B cell (primary cell): ENCODE data around the gene HEPN1. TPM values are rescaled to one million over a fixed set of nuclear protein-coding genes. Genes with fewer than 3 reads are reported as not detected.
"Not testable (repeated sequence)": the region's sequence is repeated elsewhere in the genome, so short reads cannot be mapped to it uniquely, and the experiment has no call there.

Experiments
- ATAC-seq: fragments of 200-7000 bp; cut with Tn5 transposase; one replicate; pipeline ENCODE4 v1.10.0; 2021; ENCODE audit warnings: low read depth, mild to moderate bottlenecking, moderate number of reproducible peaks, moderate library complexity
- CTCF ChIA-PET: fragments of 350-600 bp; sonication (Branson Sonifier 250); formaldehyde crosslinking; loops from one replicate; lab custom pipeline; 2021; ENCODE audit warnings: antibody characterized with exemption, inconsistent platforms; lab: Charles Lee
- POLR2A ChIA-PET: fragments of 350-600 bp; sonication (Branson Sonifier 250); formaldehyde crosslinking; loops from one replicate; lab custom pipeline; 2021; ENCODE audit warnings: antibody characterized with exemption; lab: Charles Lee
- DNase-seq: peaks from one replicate; pipeline ENCODE4 v3.0.0; 2013
- H2AFZ ChIP-seq: 2 replicates; pipeline ENCODE4 v1.6.1; 2012; ENCODE audit warnings: mild to moderate bottlenecking, low read depth, low read length; ENCODE audit not compliant: insufficient read depth, poor library complexity, severe bottlenecking
- H3K27ac ChIP-seq, 2 donors: 1 replicate in 1 of 2; 2 replicates in 1 of 2; pipeline ENCODE4 v1.5.1; 2012 to 2013; ENCODE audit warnings: low read length in 2 of 2, mild to moderate bottlenecking in 2 of 2, moderate library complexity in 1 of 2
- H3K27me3 ChIP-seq, 4 experiments: fragments of 200-600 bp in 1 of 4; sonication (generic) in 1 of 4; replicated peaks in 1 of 4; 1 replicate in 2 of 4; 2 replicates in 2 of 4; pipeline versions ENCODE4 v1.6.1 to v1.7.0; 2013 to 2016; ENCODE audit warnings: low read length in 3 of 4, mild to moderate bottlenecking in 2 of 4, mixed read lengths in 1 of 4, moderate library complexity in 1 of 4; ENCODE audit not compliant: insufficient read depth in 4 of 4, control insufficient read depth in 3 of 4; ENCODE audit errors: control extremely low read depth in 1 of 4
- H3K36me3 ChIP-seq, 2 experiments: replicated peaks in 1 of 2; 1 replicate in 1 of 2; 2 replicates in 1 of 2; pipeline versions ENCODE4 v1.6.1 to v1.7.1; 2013; ENCODE audit warnings: low read length in 1 of 2; ENCODE audit not compliant: insufficient read depth in 2 of 2, control insufficient read depth in 1 of 2; ENCODE audit errors: control extremely low read depth in 1 of 2, extremely low read depth in 1 of 2
- H3K4me1 ChIP-seq, 2 donors: fragments of 200-600 bp in 1 of 2; sonication (generic) in 1 of 2; 1 replicate in 1 of 2; 2 replicates in 1 of 2; pipeline versions ENCODE4 v1.5.1 to v1.6.1; 2013 to 2017; ENCODE audit warnings: low read length in 2 of 2; ENCODE audit not compliant: control insufficient read depth in 2 of 2, insufficient read depth in 2 of 2
- H3K4me2 ChIP-seq: replicated peaks from 2 replicates; pipeline ENCODE3; 2012; ENCODE audit warnings: mild to moderate bottlenecking, low read depth, low read length; ENCODE audit not compliant: poor library complexity, severe bottlenecking
- H3K4me3 ChIP-seq, 5 experiments: fragments of 200-600 bp in 1 of 5; sonication (generic) in 1 of 5; 1 replicate in 3 of 5; 2 replicates in 2 of 5; pipeline versions ENCODE4 v1.5.1 to v1.7.0; 2011 to 2016; ENCODE audit warnings: low read length in 4 of 5, mild to moderate bottlenecking in 4 of 5, low read depth in 2 of 5, control low read depth in 1 of 5, moderate library complexity in 1 of 5; ENCODE audit not compliant: insufficient read depth in 1 of 5; ENCODE audit errors: control extremely low read depth in 1 of 5, extremely low read depth in 1 of 5
- H3K79me2 ChIP-seq: fragments of 200-600 bp; sonication (generic); one replicate; pipeline ENCODE4 v1.6.0; 2016; ENCODE audit warnings: low read length; ENCODE audit not compliant: control insufficient read depth, insufficient read depth
- H3K9ac ChIP-seq: fragments of 200-600 bp; sonication (generic); 2 replicates; pipeline ENCODE4 v1.6.1; 2017; ENCODE audit warnings: mild to moderate bottlenecking, low read length, moderate library complexity
- H3K9me3 ChIP-seq, 3 donors: one replicate each; pipeline versions ENCODE4 v1.6.1 to v1.7.1; 2013; ENCODE audit warnings: low read length in 2 of 3; ENCODE audit not compliant: control insufficient read depth in 2 of 3, insufficient read depth in 1 of 3; ENCODE audit errors: control extremely low read depth in 1 of 3
- H4K20me1 ChIP-seq: 2 replicates; pipeline ENCODE4 v1.6.0; 2012; ENCODE audit warnings: mild to moderate bottlenecking, low read length; ENCODE audit not compliant: insufficient read depth, control insufficient read depth, poor library complexity, severe bottlenecking
- H3K27ac Mint-ChIP-seq: one replicate; pipeline ENCODE4 v1.8.0; 2021; ENCODE audit warnings: mixed read lengths
- H3K27me3 Mint-ChIP-seq: one replicate; pipeline ENCODE4 v1.8.0; 2021; ENCODE audit warnings: mixed read lengths
- H3K4me1 Mint-ChIP-seq: one replicate; pipeline ENCODE4 v1.8.0; 2021; ENCODE audit warnings: mixed read lengths
- H3K4me3 Mint-ChIP-seq: one replicate; pipeline ENCODE4 v1.8.0; 2021; ENCODE audit warnings: mixed read lengths
- H3K9me3 Mint-ChIP-seq: one replicate; pipeline ENCODE4 v1.8.0; 2022; ENCODE audit warnings: mixed read lengths; ENCODE audit not compliant: insufficient read depth
- CTCF ChIP-seq: fragments of 200-600 bp; IDR thresholded peaks from one replicate; pipeline ENCODE4 v1.8.0; 2022; ENCODE audit warnings: antibody characterized with exemption, mild to moderate bottlenecking
- EZH2 ChIP-seq: IDR thresholded peaks from 2 replicates; pipeline ENCODE4 v1.6.1; 2012; ENCODE audit warnings: borderline replicate concordance, low read depth, mild to moderate bottlenecking, moderate library complexity, low read length; ENCODE audit not compliant: insufficient read depth, poor library complexity, severe bottlenecking
- WGBS: methylation state at CpG from one replicate; pipeline ENCODE4 v1.1.5; 2013; ENCODE audit warnings: missing lambda C conversion rate; ENCODE audit not compliant: insufficient coverage; 5-methylcytosine and 5-hydroxymethylcytosine counted together
- intact Hi-C: fragments of 100-400 bp; cut with micrococcal nuclease; formaldehyde crosslinking; loops from one replicate; pipeline ENCODE4 v1.10.0; 2022
- polyA plus RNA-seq: library from polyadenylated mRNA; depleted of rRNA; stranded (reverse); fragments of >200 nt; gene quantifications from 2 replicates; pipeline ENCODE4 v1.2.3, GENCODE V29; 2012
- total RNA-seq, 2 donors: library from RNA; stranded (reverse); fragments of 120-200 nt in 1 of 2; gene quantifications; 1 replicate in 1 of 2; 2 replicates in 1 of 2; pipeline versions ENCODE4 v1.2.3 to v1.2.4, GENCODE V29; 2013 to 2022

The HEPN1 gene
- total and polyA plus RNA-seq, 2 donors (not counting 1 experiment from before 2014, with no cell fraction given), result not detected

DNA sequence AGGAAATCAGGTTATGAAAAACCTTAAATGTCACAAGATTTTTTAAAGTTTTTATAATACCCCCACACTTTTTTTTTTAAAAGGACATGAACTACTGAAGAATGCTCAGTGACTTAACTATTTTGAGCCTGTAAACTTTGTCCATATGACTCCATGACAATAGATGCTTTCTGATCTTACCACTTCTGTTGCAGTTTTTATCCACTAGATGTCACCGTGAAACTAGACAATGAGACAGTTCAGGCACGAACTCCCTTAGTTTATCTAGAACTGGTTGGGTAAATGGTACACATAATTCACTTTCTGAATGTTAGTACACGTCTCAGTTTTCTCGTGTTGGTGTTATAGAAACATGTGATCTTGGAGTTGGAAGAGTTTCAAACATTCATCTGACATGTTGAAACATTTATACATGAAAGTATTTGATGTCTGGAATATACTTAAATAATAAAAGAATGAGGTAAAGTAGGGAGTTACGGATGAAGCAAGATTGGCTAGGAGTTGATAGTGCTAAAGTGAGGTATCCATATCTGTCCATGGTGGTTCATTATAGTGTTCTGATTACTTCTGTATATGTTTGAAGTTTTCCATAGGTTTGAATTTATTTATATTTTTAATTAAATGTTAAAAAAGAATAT is 43.0 kb downstream of the HEPN1 start:
- Histone ChIP-seq H2AFZ (no peak overlapping the region), H3K9me3 (no peaks in the 10 kb centered on the region), H3K9ac (no peak overlapping the region), H3K79me2 (no peaks in the 10 kb centered on the region), H3K27me3 (no peaks in the 10 kb centered on the region), H3K36me3 (no peaks in the 10 kb centered on the region), H4K20me1 (no peaks in the 10 kb centered on the region), H3K4me3 (no peak overlapping the region), H3K4me1 (no peaks in the 10 kb centered on the region), H3K27ac (no peak overlapping the region), H3K4me2 (no peak overlapping the region)
- no peak overlapping the region for H3K27ac Mint-ChIP-seq
- TF ChIP-seq CTCF (peak; percentile 82), EZH2 (no peak)
- ATAC-seq (peak; percentile 88), DNase-seq (peak; percentile 80)
- no CpG with 5 or more reads among the region's 5 CpGs for WGBS
- POLR2A ChIA-PET, result no interaction called here
- H3K4me1 Mint-ChIP-seq, result no peaks in the 10 kb centered on the region
- no peak overlapping the region for H3K4me3 Mint-ChIP-seq
- no peaks in the 10 kb centered on the region for H3K9me3 Mint-ChIP-seq
- CTCF ChIA-PET, result interaction anchor here (3.4 to 6.0 kb wide), 3 partner anchors 163 to 181 kb away, joined by 15 to 82 read pairs (median 19); no protein-coding TSS in a partner anchor
- intact Hi-C loops, result loop anchor here (1.0 to 2.0 kb wide), 4 partner anchors 162 to 913 kb away; no protein-coding TSS in a partner anchor
- H3K27me3 Mint-ChIP-seq, result no peaks in the 10 kb centered on the region

DNA sequence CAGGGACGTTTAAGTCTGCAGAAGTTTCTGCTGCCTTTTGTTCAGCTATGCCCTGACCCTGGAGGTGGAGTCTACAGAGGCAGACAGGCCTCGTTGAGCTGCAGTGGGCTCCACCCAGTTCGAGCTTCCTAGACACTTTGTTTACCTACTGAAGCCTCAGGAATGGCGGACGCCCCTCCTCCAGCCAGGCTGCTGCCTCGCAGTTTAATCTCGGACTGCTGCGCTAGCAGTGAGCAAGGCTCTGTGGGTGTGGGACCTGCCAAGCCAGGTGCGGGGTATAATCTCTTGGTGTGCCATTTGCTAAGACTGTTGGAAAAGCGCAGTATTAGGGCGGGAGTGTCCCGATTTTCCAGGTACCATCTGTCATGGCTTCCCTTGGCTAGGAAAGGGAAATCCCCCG is 49.1 kb downstream of the HEPN1 start:
- H2AFZ ChIP-seq, H3K4me3 Mint-ChIP-seq, CTCF ChIA-PET, H3K9me3 ChIP-seq, H3K4me1 Mint-ChIP-seq, H3K9me3 Mint-ChIP-seq, H3K27me3 Mint-ChIP-seq, H3K27ac Mint-ChIP-seq, H3K4me1 ChIP-seq, H3K27me3 ChIP-seq, H3K9ac ChIP-seq, H3K36me3 ChIP-seq, H3K4me3 ChIP-seq, H4K20me1 ChIP-seq, intact Hi-C loops, H3K79me2 ChIP-seq, POLR2A ChIA-PET, H3K4me2 ChIP-seq, H3K27ac ChIP-seq, ATAC-seq, DNase-seq: not testable (repeated sequence)
- 94% methylated on average over 13 of the region's 13 CpGs for WGBS

Other genes with a start within 250 kb of the HEPN1 start
- gene SIAE, start 245.5 kb upstream of the HEPN1 start, total RNA-seq, result 3.6 and 5.1 TPM in 2 replicates
- 4.5 and 5.5 TPM in 2 replicates for gene SIAE, start 245.5 kb upstream of the HEPN1 start, polyA plus RNA-seq
- gene SPA17, start 245.3 kb upstream of the HEPN1 start, total RNA-seq, result 0.46 and 0.76 TPM in 2 replicates
- 0.20 and 0.21 TPM in 2 replicates for gene SPA17, start 245.3 kb upstream of the HEPN1 start, polyA plus RNA-seq
- 0.66 TPM in 1 of 2 replicates, not detected in the other for gene NRGN, start 179.3 kb upstream of the HEPN1 start, total RNA-seq
- gene NRGN, start 179.3 kb upstream of the HEPN1 start, polyA plus RNA-seq, result 3.1 and 11.0 TPM in 2 replicates
- gene VSIG2, start 167.0 kb upstream of the HEPN1 start, total RNA-seq, result not detected in 2 replicates
- 0.36 TPM in 1 of 2 replicates, not detected in the other for gene VSIG2, start 167.0 kb upstream of the HEPN1 start, polyA plus RNA-seq
- 1.4 and 1.8 TPM in 2 replicates for gene ESAM, start 157.0 kb upstream of the HEPN1 start, total RNA-seq
- gene ESAM, start 157.0 kb upstream of the HEPN1 start, polyA plus RNA-seq, result 14.5 and 48.6 TPM in 2 replicates
- gene MSANTD2, start 118.8 kb upstream of the HEPN1 start, total RNA-seq, result 26.8 and 33.4 TPM in 2 replicates
- 9.4 and 11.1 TPM in 2 replicates for gene MSANTD2, start 118.8 kb upstream of the HEPN1 start, polyA plus RNA-seq
- 0.90 and 1.0 TPM in 2 replicates for gene ROBO3, start 53.8 kb upstream of the HEPN1 start, total RNA-seq
- 4.0 and 7.4 TPM in 2 replicates for gene ROBO3, start 53.8 kb upstream of the HEPN1 start, polyA plus RNA-seq
- gene ROBO4, start 21.4 kb upstream of the HEPN1 start, total RNA-seq, result not detected in 2 replicates
- gene ROBO4, start 21.4 kb upstream of the HEPN1 start, polyA plus RNA-seq, result not detected in 2 replicates
- gene HEPACAM, start 16.8 kb downstream of the HEPN1 start, total RNA-seq, result not detected in 2 replicates
- not detected in 2 replicates for gene HEPACAM, start 16.8 kb downstream of the HEPN1 start, polyA plus RNA-seq
- gene CCDC15, start 35.0 kb downstream of the HEPN1 start, total RNA-seq, result 1.8 TPM in 2 replicates
- gene CCDC15, start 35.0 kb downstream of the HEPN1 start, polyA plus RNA-seq, result 0.29 and 0.31 TPM in 2 replicates
- gene SLC37A2, start 144.1 kb downstream of the HEPN1 start, total RNA-seq, result 27.0 and 27.1 TPM in 2 replicates
- 4.1 and 7.6 TPM in 2 replicates for gene SLC37A2, start 144.1 kb downstream of the HEPN1 start, polyA plus RNA-seq
- 20.7 TPM in 2 replicates for gene TMEM218, start 192.4 kb downstream of the HEPN1 start, total RNA-seq
- gene TMEM218, start 192.4 kb downstream of the HEPN1 start, polyA plus RNA-seq, result 26.1 and 31.7 TPM in 2 replicates
- not detected in 2 replicates for gene PKNOX2, start 245.5 kb downstream of the HEPN1 start, total RNA-seq
- not detected in 2 replicates for gene PKNOX2, start 245.5 kb downstream of the HEPN1 start, polyA plus RNA-seq